NCI-H524 (cell line): Measurements from ENCODE around the gene HIP1.
"Not testable (repeated sequence)": the region's sequence is repeated elsewhere in the genome, so short reads cannot be mapped to it uniquely, and the experiment has no call there.

Source experiments
- DNase-seq, 2 experiments: peaks; one replicate each; lab custom pipeline; 2025; lab: John Stamatoyannopoulos, UW

The HIP1 gene

GRCh38 chr7:75716992-75717626, 21.6 kb downstream of the HIP1 start:
- DNase-seq = no peak

- no peak for DNase-seq
These were observed 22.9 kb downstream of the HIP1 start for GRCh38 chr7:75715864-75716263.

GRCh38 chr7:75712517-75713361, 26.0 kb downstream of the HIP1 start:
- no peak for DNase-seq

GRCh38 chr7:75711656-75712514, 26.9 kb downstream of the HIP1 start:
- DNase-seq = peak in 1 of 2 experiments; percentile 37

- DNase-seq = no peak
These were observed 27.7 kb downstream of the HIP1 start for GRCh38 chr7:75711076-75711475.

- DNase-seq = no peak
These were observed 33.8 kb downstream of the HIP1 start for GRCh38 chr7:75704928-75705327.

GRCh38 chr7:75702515-75702914, 36.2 kb downstream of the HIP1 start:
- no peak for DNase-seq

GRCh38 chr7:75699993-75700392, 38.7 kb downstream of the HIP1 start:
- no peak for DNase-seq

- DNase-seq = no peak
These were observed 40.4 kb downstream of the HIP1 start for GRCh38 chr7:75698358-75698757.

GRCh38 chr7:75696263-75697037, 42.3 kb downstream of the HIP1 start:
- no peak for DNase-seq

GRCh38 chr7:75694638-75695399, 43.9 kb downstream of the HIP1 start:
- peak; percentile 27 to 55 for DNase-seq

GRCh38 chr7:75693668-75694067, 45.1 kb downstream of the HIP1 start:
- not testable (repeated sequence) for DNase-seq

GRCh38 chr7:75691793-75692543, 46.8 kb downstream of the HIP1 start:
- DNase-seq = no peak

GRCh38 chr7:75690121-75690523, 48.6 kb downstream of the HIP1 start:
- no peak for DNase-seq

GRCh38 chr7:75689246-75690099, 49.3 kb downstream of the HIP1 start:
- DNase-seq = no peak

- DNase-seq = peak in 1 of 2 experiments; percentile 57
These were observed 50.3 kb downstream of the HIP1 start for GRCh38 chr7:75688200-75689136.

- DNase-seq = no peak
These were observed 51.3 kb downstream of the HIP1 start for GRCh38 chr7:75687246-75688088.
